Astrocyte of the spinal cord (primary cell): ENCODE results near the gene SCN2B.

ENCODE experiments used
- DNase-seq: peaks from one replicate; pipeline ENCODE4 v3.0.0; 2011; ENCODE audit warnings: low read depth, low spot score
- H3K4me3 ChIP-seq: 2 replicates; pipeline ENCODE4 v1.5.1; 2011; ENCODE audit warnings: low read depth, mild to moderate bottlenecking, low read length, moderate library complexity
- CTCF ChIP-seq: IDR thresholded peaks from 2 replicates; pipeline ENCODE4 v1.5.1; 2012; ENCODE audit warnings: low read depth, mild to moderate bottlenecking, low read length, inconsistent platforms
- in situ Hi-C: cut with HindIII; loops from 2 replicates; pipeline ENCODE4 v1.10.0; 2017; ENCODE audit warnings: low sequenced_read_pairs

SCN2B gene

GRCh38 chr11:118175031-118175992 is 1.1 kb downstream of the SCN2B start:
- in situ Hi-C loops = no loop called here
- DNase-seq = no peak
- no peak overlapping the region for H3K4me3 ChIP-seq
- no peak for TF ChIP-seq CTCF

DNA sequence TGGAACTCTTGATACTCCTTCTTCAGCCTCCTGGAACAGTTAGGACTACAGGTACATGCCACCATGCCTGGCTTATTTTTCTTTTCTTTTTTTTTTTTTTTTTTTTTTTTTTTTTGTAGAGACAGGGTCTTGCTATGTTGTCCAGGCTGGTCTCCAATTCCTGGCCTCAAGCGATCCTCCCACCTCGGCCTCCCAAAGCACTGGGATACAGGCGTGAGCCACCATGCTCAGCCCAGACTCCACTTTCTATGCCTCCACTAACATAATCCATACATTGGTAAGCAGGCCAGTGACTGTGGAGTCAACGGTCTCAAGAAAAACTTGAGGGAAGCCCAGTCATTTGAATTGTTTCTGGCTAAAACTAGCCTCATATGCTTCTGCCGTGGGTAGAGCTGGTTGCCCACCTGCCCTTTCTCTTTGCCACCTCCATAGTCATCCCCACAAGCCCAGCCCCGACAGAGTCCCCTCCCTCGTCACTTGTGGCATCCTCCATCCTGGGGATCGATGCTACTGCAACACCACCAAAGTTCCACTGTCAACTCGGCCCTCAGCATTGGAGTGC is 2.4 kb downstream of the SCN2B start:
- H3K4me3 ChIP-seq = no peak overlapping the region
- no peak for TF ChIP-seq CTCF
- DNase-seq = no peak
- in situ Hi-C loops = no loop called here

- H3K4me3 ChIP-seq = no peak overlapping the region
- no peak for TF ChIP-seq CTCF
- in situ Hi-C loops = no loop called here
- DNase-seq = no peak
These were observed 4.1 kb downstream of the SCN2B start for GRCh38 chr11:118172356-118172755.

- in situ Hi-C loops = no loop called here
- H3K4me3 ChIP-seq = no peak overlapping the region
- peak; percentile 25 for DNase-seq
- peak; percentile 91 for TF ChIP-seq CTCF
These were observed 5.0 kb downstream of the SCN2B start for GRCh38 chr11:118171269-118172062.

- TF ChIP-seq CTCF = no peak
- in situ Hi-C loops = no loop called here
- H3K4me3 ChIP-seq = no peak overlapping the region
- no peak for DNase-seq
These were observed 5.6 kb downstream of the SCN2B start for GRCh38 chr11:118170882-118171268.

GRCh38 chr11:118170231-118170630 is 6.2 kb downstream of the SCN2B start:
- in situ Hi-C loops = no loop called here
- H3K4me3 ChIP-seq = no peak overlapping the region
- TF ChIP-seq CTCF = no peak
- DNase-seq = no peak
